RPMI8226 (cell line): ENCODE results near the gene NMU.
"Not testable (repeated sequence)": the region's sequence is repeated elsewhere in the genome, so short reads cannot be mapped to it uniquely, and the experiment has no call there.

Experiments used
- DNase-seq: peaks from one replicate; pipeline ENCODE4 v3.0.0-alpha.2; 2015

NMU gene

GRCh38 chr4:55553441-55554201, 82.5 kb downstream of the NMU start:
- DNase-seq, result peak; percentile 75

- not testable (repeated sequence) for DNase-seq
Measured at GRCh38 chr4:55551964-55552363, 84.1 kb downstream of the NMU start.

- no peak for DNase-seq
Measured at GRCh38 chr4:55549888-55550287, 86.2 kb downstream of the NMU start.

GRCh38 chr4:55547918-55548317, 88.2 kb downstream of the NMU start:
- no peak for DNase-seq

GRCh38 chr4:55547466-55547770, 88.7 kb downstream of the NMU start:
- no peak for DNase-seq

- DNase-seq, result peak; percentile 87
Measured at GRCh38 chr4:55546756-55547465, 89.2 kb downstream of the NMU start, which contains the start of gene CLOCK. Gene CLOCK, minus strand, starts transcription at chr4:55546909. Its CDS starts 64,124 bp downstream, at chr4:55482785.

GRCh38 chr4:55546506-55546755, 89.7 kb downstream of the NMU start:
- DNase-seq, result no peak

GRCh38 chr4:55545641-55546505, 90.2 kb downstream of the NMU start:
- DNase-seq, result peak; percentile 71
